ENCODE results near the gene DDX39B.

DDX39B gene

DNA sequence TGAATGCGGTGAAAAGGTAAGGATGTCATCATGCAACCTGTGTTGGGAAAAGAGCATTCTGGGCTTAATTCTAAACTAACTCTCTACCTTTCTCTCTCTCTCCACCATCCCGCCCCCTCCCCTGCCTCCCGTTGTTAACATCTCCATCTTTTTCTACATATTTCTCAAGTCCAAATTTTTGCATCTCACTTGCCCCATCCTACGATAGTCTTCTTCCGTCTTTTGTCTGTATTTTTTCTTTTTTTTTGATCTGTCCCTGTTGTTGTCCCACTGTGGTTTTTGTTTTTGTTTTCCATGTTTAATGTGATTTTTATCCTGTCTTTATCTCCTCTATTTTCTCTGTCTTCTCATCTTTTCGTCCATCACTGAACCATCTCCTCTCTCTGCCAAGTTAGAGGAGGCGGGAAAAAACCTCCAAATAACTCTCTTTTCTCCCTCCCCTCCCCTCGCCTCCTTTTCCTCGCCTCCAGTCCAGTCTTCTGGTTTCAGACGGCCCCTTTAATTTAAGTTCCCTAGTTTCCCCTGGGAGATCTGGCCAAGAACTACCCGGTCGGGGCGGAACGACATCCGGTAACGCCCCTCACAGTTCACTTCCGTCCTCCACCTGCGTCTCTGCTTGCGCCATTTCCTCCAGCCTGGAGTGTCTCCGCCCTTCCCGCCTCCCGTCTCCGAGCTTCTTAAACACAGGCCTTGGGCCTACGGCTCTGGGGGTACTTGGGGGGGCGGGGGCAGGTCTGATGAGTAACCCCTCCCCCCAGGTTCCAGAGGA, 5.3 kb upstream of the DDX39B start, which contains the start of gene NFKBIL1:
Gene NFKBIL1, plus strand, starts transcription at position 651 of the 769 bp plus-strand sequence. Its CDS starts 87 bp downstream, at position 738.
- peak; percentile 86 for DNase-seq

DNA sequence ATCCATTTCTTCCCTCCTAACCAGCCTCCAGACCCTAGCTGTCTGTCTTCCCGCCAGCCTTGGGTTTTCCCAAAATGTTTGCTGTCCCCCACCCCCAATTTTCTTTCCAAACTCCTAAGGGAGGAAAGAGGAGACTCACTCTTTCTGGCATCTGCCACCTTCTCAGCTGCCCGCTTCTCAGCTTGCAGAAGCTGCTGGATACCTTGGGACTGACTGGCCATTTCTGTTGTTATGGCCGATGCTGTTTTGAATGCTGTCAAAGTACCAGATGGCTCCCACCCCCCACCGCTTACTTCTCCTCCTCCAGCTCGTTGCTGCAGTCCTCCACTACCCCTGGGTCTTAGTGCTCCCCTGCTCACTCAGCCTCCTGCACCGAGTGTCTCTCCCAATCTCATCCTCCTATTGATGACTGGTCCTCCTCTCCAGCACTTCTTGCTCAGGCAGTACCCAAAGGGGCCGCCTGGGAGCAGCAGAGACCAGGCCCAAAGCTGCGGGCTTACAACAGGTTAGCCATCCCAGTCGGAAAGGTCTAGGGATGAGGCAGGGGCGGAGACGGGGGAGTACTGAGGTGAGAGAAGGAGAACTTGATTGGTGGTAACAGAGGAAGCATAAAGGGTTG, 4.6 kb upstream of the DDX39B start, which contains the start of gene ATP6V1G2:
Gene ATP6V1G2, minus strand, starts transcription at position 270 of the 619 bp plus-strand sequence. Its CDS starts 49 bp downstream, at position 221.
- DNase-seq = peak; percentile 84

DNA sequence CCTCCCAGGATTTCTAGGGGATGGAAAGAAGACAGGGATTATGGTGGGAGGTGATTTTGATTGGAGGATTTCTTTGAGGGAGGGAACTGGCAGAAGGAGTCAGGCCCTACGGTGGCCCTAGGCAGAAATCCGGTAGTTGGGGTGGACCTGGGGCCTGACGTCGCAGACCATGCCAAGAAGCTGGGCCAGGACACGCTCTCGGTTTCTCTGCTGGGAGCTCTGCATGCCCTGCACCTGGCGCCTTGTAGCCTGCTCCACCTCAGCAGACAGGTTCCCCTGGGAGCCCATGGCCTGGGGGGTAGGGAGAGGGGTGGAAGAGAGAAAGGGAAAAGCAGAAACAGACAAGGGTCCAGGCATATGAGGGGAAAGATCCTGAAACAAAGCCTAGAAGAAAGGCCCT, 3.5 kb upstream of the DDX39B start:
- no peak for DNase-seq

DNA sequence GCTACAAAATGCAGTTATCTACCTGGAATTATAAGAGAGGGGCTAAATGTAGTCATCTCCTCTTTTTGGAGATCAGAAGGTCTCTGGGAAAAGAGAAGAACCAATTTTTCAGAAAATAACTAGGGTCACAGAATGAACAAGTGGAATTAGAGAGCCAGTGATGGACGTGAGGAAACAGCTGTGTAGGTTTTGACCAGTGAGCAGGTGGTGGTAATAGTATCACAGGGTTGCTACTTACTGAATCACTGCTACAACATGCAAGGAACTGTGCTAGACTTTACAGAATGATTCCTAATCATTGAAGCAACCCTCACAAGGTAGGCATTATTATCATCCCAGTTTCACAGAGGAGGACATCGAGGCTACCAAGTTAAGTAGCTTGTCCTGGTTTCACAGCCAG, 2.9 kb upstream of the DDX39B start:
- no peak for DNase-seq

DNA sequence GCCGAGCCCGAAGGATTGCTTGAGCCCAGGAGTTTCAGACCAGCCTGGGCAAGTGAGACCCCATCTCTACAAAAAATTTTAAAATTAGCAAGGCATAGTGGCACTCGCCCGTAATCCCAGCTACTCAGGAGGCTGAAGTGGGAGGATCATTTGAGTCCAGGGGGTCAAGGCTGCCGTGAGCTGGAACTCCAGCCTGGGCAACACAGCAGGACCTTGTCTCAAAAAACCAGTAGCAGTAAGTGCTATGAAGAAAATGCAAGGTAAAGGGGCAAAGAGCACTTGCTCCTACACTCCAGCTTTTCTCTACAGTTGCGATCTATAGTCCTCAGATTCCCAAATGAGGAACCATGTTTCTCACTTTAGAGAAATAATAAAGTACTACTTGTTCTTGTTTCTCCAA, 1.8 kb upstream of the DDX39B start:
- DNase-seq = no peak

DNA sequence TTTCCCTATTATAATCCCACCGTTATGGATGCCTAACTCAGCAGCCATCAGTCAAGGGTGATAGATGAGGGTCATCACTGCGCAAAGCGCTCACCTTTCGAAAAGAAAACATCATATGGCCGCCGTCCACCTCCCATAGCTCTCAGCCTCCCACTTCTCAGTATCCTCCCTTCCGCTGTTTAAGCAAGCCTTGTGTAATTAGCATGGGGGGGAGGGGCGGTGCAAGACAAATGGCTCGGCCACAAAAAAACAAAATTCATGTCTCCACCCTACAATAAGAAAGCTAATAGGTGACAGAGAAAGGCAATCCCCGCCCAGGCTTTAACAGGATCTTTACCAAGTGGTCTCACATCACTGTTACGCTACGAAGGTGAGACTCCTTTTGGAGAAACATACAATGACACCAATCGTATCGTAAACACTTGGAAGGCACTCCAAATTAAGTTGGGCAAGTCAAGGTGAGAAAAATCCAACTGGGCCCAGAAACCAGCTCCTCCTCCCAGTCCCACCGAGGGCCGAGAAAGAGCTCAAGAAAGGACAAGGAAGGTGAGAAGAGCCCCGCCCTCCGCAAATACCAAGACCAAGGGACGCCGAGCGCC, 645 bp downstream of the DDX39B start:
- no peak for DNase-seq

DNA sequence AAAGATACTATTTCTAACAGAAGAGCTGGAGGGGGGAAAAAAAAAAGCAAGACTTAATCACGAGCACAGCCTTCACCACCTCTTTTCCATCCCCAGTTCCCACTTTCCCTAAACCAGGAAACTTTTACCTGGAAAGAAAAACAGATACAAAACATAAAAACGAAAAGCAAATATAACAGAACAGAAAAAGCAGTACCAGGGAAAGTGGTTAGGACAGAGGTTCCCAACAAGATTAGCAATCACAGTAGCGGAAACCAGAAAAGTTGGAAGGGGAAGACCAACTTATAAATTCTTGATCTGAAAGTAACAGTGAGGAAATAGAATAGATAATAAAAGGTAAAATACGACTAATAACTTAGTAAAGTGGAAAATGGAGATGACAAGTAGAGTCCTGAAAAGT, 1.2 kb downstream of the DDX39B start:
- DNase-seq = no peak

DNA sequence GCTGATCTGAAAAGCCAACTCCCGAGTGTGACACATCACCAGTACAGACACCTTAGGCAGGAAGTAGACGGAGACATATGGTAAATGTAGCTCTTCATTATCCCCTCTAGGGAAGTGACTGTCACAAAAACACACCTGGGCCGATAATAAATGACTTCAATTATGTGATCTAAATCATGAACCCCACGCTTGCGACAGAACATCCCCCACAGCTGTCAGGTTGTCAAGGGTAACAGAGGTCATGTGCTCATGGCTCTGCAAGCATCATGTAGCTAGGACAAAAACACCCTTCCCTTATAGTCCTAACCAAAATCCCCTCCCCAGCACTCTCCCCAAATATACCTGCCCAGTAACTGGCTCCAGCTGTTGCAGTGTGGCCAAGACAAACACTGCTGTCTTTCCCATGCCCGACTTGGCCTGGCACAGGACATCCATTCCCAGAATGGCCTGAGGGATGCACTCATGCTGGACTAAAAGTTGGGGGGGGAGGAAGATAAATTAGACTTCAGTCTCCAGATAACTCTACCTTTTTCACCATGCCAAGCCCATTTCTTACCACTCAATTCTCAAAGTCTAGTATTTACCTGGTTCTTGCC, 2.9 kb downstream of the DDX39B start:
- no peak for DNase-seq

DNA sequence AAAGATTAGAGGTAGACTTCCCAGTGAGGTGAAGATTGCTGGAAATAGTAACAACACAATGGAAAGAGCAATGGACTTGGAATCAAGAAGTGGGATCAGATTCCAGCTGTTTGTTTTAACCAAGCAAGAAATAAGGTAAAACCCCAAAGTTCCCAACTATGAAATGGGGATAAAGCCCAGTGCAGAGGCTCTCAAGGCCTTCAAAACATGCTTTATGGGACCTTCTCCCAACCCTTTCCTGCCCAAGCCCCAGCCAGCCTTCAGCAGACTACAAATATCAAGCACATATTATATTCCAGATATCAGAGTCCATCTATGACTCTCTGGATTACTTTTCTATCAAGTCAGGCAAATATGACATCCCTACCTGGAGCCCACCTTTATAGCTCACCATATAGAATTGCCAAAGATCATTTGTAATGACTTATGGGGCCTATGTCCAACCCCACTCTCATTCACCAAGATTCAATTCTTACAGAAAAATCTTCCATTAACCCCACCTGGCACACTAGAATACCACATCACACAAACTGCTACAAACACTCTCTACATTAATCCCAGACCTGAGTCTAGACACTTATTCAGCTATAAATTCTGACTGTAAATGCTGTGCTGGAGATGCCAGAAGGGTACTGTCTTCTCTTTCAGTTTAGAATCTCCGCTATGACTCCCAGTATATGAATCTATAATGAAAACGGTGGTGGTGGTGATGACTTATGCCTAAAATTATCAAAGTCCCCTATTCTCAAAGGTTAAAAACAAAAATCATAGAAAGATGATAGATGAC, 6.1 kb downstream of the DDX39B start:
- no peak for DNase-seq

DNA sequence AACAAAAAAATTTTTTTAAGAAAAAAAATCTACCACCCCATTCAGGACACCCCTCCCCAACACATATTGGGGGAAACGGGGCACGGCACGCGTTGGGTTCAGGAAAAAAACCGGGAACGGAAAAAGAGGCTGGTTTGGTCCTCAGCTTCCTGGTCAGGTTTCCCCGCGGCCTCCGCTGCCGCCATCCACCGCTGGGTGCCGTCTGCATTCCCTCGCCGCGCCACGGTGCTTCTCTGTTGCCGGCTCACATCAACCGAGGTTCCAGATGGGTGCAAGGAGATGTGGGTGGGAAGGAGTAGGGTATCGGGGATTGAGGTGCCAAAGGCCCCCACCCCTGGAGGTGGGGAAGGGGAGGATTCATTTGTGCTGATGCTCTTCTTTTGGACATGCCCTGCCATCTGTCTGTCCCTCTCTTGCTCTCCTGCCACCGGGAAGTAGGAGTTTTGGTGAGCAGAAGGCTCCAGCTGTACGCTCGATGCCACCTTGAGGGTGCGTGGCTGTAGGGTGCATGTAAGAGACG, 7.2 kb downstream of the DDX39B start:
- DNase-seq = no peak

DNA sequence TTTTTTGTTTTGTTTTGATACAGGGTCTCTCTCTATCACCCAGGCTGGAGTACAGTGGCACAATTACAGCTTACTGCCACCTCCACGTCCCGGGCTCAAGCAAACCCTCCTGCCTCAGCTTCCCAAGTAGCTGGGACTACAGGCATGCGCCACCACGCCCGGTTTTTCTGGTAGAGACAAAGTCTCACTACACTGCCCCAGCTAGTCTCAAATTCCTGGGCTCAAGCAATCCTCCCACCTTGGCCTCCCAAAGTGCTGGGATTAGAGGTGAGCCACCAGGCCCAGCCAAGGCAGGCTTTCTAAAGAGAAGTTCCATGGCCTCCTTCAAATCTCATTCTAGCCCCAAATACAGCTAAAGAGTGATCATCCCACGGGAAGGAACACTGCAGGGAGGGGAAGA, 7.8 kb downstream of the DDX39B start:
- no peak for DNase-seq

DNA sequence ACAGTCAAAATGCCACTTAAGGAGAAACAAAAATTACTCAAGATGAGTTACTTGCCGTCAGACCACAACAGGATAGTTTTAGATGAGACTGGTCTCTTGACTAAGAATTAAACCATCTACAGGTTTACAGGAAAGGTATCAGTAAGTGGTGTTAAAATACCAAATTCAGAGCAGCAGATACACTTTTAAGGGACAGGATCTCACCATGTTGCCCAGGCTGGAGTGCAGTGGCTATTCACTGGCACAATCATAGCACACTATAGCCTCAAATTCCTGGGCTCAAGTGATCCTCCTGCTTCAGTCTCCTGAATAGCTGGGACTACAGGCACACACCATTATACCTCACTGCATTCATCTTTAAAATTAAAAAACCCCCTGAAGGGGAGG, 8.4 kb downstream of the DDX39B start:
- no peak for DNase-seq

DNA sequence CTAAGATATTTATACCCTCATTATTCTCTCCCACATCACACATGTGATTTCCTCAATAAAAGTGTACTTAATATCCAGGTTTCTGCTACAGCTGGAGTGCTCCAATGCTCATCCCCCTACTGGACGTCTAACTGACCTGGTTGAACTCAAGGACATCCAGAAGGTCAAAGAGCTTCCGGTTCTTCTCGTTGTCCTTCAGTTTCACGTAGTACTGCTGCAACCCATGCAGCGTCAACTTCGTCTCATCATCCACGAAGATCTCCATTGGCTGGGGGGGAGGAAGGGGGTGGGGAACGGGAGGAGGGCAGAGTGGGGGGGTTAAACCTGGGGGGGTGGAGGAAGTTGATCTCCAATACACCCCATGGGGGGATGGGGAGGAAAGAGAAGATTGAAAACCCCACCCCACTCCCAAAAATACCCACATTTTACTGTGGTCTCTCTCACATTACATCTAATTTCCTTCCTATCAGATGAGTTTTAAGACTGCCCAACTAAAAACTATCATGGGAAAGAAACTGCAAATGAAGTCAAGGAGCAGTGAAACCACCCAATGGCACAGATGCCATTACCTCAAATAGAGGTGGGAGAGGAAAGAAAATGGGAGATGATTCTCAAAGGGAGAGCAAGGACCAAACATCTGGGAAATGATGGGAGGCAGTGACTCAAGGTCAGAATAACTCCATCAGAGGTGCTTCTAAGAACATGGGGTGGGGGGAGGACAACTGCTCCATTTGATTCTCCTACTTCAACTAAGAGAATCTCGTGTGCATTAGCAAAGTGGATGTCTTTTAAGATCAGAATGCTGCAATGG, 9.0 kb downstream of the DDX39B start:
- no peak for DNase-seq

DNA sequence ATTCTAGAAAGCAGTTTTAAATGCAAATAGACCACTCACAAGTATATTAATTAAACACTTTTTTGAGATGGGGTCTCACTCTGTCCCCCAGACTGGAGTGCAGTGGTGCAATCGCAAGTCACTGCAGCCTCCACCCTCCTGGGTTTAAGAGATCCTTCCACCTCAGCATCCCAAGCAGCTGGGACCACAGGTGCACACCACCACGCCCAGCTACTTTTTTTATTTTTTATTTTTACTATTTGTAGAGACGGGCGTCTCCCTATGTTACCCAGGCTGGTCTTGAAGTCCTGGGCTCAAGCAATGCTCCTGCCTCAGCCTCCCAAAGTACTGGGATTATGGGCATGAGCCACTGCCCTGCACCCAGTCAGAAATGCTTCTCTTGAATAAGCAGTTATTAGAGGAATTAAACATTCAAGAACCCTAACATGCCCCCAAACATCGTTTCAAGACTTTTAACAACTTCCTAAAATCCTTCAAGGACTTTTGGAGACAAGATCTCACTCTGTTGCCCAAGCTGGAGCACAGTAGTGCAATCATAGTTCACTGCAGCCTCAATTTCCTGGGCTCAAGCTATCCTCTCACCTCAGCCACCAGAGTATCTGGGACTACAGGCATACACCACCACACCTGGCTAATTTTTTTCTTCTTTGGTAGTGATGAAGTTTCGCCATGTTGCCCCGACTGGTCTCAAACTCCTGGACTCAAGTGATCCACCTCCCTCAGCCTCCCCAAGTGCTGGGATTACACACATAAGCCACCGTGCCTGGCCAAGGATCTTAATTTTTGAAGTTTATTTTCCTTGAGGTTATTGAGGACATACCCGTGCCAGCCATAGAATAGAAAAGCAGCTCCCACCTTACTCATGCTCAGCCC, 9.8 kb downstream of the DDX39B start:
- DNase-seq = no peak

DNA sequence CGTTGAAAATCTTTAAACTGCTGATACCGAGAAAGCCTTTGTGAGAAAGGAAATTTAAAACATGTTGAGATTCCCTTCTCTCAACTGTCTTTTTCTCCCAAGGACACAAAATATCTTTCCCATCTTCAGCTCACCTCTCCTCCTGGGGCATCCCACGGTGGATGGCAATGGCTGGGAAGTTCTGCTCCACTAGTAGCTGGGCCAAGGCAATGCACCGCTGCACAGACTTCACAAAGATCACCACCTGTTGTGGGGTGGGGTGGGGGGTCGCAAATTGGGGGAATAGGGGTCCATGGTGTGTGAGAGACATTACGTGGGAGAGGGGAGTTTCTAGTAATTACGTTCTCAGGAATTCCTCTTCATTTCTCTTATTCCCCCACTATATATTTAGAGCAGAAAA, 10.6 kb downstream of the DDX39B start:
- no peak for DNase-seq

DNA sequence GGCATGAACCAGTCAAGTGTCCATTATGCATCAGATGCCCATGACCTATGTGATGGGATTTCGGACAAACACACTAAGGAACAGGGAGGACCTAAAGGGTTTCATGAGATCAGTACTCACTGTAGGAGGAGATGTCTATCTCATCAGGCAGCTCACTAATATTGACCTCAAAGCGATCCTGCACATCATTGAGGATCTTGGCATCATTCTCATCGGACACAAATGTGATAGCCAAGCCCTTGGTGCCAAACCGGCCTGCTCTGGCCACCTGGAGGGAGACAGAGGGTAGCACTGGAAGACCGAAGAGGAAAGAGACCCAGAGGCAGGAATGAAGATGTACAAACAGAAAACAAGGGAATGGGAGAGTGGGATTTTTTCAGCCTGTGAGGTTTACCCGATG, 11.1 kb downstream of the DDX39B start:
- no peak for DNase-seq

DNA sequence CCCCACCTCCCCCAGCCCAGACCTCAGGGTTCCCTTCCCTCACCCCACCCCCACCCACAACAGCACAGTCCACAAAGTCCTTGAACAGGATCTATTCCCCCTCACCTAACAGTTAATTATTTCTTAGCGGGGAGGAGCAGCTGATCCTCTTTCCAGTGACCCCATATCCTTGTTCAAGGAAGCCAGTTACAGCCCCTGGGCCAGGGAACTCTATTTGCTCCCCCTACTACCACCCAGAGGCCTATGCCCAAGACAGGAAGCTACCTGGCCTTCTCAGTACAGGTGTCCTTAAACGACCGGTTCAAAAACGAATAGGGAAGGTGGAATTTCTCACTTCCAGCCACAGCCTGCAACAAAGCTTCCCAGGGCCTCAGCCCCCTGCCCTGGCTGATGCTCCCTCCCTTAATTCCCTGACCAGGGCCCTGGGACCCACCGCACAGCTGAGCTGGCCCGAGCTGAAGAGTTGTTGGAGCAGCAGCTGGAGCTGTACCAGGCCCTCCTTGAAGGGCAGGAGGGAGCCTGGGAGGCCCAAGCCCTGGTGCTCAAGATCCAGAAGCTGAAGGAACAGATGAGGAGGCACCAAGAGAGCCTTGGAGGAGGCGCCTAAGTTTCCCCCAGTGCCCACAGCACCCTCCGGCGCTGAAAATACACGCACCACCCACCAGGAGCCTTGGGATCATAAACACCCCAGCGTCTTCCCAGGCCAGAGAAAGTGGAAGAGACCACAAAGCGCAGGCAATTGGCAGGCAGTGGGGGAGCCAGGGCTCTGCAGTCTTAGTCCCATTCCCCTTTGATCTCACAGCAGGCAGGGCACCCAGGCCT, 12.3 kb downstream of the DDX39B start:
- DNase-seq = no peak

DNA sequence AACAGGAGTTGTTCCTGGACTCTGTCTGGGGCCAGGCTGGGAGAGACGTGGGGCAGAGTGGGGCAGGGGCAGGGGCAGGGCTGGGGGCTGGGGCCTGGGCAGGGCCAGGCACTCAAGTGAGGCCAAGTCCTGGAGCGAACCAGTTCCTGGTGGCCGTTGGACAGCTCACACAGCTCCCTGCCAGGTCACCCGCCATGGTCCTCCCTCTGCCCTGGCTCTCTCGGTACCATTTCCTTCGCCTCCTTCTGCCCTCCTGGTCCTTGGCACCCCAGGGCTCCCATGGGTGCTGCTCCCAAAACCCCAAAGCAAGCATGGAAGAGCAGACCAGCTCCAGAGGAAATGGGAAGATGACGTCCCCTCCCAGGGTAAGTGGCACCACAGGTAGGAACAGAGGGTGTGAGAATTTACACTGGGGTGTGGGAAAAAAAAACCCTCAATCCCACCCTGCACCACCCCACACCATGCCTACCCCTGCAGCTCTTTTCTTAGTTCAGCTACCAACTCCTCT, 12.9 kb downstream of the DDX39B start, which contains the start of gene MCCD1:
Gene MCCD1, plus strand, starts transcription at position 142 of the 508 bp plus-strand sequence. Its CDS starts 53 bp downstream, at position 195.
- DNase-seq = no peak

DNA sequence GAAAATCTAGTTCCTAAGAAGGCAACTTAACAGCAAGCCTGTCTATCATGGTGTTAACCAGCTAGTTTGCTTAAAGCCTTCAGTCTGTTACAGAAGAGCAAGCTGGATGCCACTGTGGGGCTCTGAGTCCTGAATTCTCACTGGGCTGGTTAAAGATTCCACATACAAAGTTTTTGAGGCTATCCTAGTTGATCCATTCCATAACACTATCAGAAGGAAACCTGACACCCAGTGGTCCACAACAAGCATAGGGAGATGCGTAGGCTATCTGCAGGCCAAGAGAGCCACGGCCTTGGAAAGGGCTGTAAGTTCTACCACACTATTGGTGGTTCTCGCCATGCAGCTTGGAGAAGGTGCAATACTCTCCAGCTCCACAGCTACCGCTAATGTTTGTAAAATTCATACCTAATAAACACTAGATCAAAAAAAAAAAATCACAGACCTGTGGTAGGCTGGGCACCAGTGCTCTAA, 13.5 kb downstream of the DDX39B start:
- DNase-seq = no peak
